HEK293 (cell line): ENCODE results near the gene YIPF1.

Experiments
- AEBP2 ChIP-seq: fragments of 450-650 bp; formaldehyde crosslinking; IDR thresholded peaks from 2 replicates; pipeline ENCODE4 v1.5.1; 2016; ENCODE audit warnings: missing biosample characterization, missing genetic modification characterization, borderline replicate concordance
- CTCF ChIP-seq: fragments of 450-650 bp; formaldehyde crosslinking; IDR thresholded peaks from 2 replicates; pipeline ENCODE4 v1.5.1; 2016; ENCODE audit warnings: missing biosample characterization, missing genetic modification characterization
- YY1 ChIP-seq: fragments of 450-650 bp; formaldehyde crosslinking; IDR thresholded peaks from 2 replicates; pipeline ENCODE4 v1.5.1; 2018; ENCODE audit warnings: missing biosample characterization, missing genetic modification characterization
- ZFP37 ChIP-seq: fragments of 450-650 bp; formaldehyde crosslinking; IDR thresholded peaks from 2 replicates; pipeline ENCODE4 v1.5.1; 2016; ENCODE audit warnings: missing biosample characterization, missing genetic modification characterization
- ZNF24 ChIP-seq: fragments of 450-650 bp; formaldehyde crosslinking; IDR thresholded peaks from 2 replicates; pipeline ENCODE4 v1.5.1; 2016; ENCODE audit warnings: missing biosample characterization, missing genetic modification characterization
- ZNF350 ChIP-seq: fragments of 450-650 bp; formaldehyde crosslinking; IDR thresholded peaks from 2 replicates; pipeline ENCODE4 v1.5.0; 2017; ENCODE audit warnings: missing biosample characterization, mild to moderate bottlenecking, missing genetic modification characterization
- ZNF398 ChIP-seq: fragments of 450-650 bp; formaldehyde crosslinking; IDR thresholded peaks from 2 replicates; pipeline ENCODE4 v1.5.1; 2017; ENCODE audit warnings: missing biosample characterization, missing genetic modification characterization
- ZNF449 ChIP-seq: fragments of 450-650 bp; formaldehyde crosslinking; IDR thresholded peaks from 2 replicates; pipeline ENCODE4 v1.5.1; 2017; ENCODE audit warnings: missing biosample characterization, mild to moderate bottlenecking, missing genetic modification characterization, moderate library complexity
- ZNF629 ChIP-seq: fragments of 450-650 bp; formaldehyde crosslinking; IDR thresholded peaks from 2 replicates; pipeline ENCODE4 v1.5.1; 2017; ENCODE audit warnings: missing biosample characterization, missing genetic modification characterization

- TF ChIP-seq CTCF (tag by site-specific recombination): no peak
- TF ChIP-seq ZNF350 (tag by site-specific recombination): no peak
- no peak for TF ChIP-seq ZNF398 (tag by site-specific recombination)
- TF ChIP-seq AEBP2 (tag by site-specific recombination): no peak
- TF ChIP-seq ZFP37: no peak
- TF ChIP-seq ZNF449 (tag by site-specific recombination): no peak
- TF ChIP-seq YY1: no peak
- TF ChIP-seq ZNF24 (tag by site-specific recombination): no peak
- TF ChIP-seq ZNF629 (tag by site-specific recombination): no peak
Measured at GRCh38 chr1:53906121-53906520, 16.5 kb upstream of the YIPF1 start.
